Fibroblast of pulmonary artery (primary cell): ENCODE data around the gene PIK3CG.

ENCODE experiments used
- DNase-seq: peaks from one replicate; pipeline ENCODE4 v3.0.0-alpha.2; 2010; ENCODE audit warnings: low read depth
- H3K4me3 ChIP-seq: replicated peaks from 2 replicates; pipeline ENCODE4 v1.5.1; 2011; ENCODE audit warnings: low read depth, mild to moderate bottlenecking, control low read depth, low read length, moderate library complexity
- TF ChIP-seq, protein P1 (sequence below): IDR thresholded peaks from 2 replicates; pipeline ENCODE4 v1.5.1; 2011; ENCODE audit warnings: mild to moderate bottlenecking, control low read depth, low read length, inconsistent platforms; ENCODE audit errors: missing control alignments

Gene PIK3CG

DNA sequence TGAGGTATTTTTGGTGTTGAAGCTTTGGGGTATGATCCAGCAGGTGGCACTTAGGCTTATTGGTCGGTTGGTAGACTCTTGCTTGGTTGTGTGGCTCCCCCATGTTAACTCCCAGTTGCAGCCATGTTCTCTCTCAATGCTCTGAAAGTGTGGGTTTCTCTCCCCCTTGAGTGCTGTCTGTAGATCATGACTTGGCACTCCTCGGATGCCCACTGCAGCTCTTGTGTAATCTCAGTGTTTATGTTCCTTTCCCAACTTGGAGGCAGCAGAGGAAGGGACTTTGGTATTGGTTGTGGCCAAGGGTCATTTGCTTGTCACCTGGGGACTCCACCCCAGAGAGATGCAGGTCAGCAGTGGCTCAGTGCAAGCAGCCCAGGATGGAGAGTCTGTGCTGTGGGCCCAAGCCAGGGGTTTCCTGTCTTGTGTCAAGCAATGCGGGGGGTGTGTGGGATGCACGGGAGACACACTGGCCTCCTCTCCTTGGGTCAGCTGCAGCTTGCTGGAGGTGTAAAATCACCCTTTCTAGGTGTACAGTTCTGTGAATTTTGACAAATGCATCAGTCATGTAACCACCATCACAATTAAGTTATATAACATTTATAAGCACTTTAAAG is 36.9 kb downstream of the PIK3CG start:
- no peak for DNase-seq
- TF ChIP-seq, protein P1, sequence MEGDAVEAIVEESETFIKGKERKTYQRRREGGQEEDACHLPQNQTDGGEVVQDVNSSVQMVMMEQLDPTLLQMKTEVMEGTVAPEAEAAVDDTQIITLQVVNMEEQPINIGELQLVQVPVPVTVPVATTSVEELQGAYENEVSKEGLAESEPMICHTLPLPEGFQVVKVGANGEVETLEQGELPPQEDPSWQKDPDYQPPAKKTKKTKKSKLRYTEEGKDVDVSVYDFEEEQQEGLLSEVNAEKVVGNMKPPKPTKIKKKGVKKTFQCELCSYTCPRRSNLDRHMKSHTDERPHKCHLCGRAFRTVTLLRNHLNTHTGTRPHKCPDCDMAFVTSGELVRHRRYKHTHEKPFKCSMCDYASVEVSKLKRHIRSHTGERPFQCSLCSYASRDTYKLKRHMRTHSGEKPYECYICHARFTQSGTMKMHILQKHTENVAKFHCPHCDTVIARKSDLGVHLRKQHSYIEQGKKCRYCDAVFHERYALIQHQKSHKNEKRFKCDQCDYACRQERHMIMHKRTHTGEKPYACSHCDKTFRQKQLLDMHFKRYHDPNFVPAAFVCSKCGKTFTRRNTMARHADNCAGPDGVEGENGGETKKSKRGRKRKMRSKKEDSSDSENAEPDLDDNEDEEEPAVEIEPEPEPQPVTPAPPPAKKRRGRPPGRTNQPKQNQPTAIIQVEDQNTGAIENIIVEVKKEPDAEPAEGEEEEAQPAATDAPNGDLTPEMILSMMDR, result no peak
- no peak overlapping the region for H3K4me3 ChIP-seq

DNA sequence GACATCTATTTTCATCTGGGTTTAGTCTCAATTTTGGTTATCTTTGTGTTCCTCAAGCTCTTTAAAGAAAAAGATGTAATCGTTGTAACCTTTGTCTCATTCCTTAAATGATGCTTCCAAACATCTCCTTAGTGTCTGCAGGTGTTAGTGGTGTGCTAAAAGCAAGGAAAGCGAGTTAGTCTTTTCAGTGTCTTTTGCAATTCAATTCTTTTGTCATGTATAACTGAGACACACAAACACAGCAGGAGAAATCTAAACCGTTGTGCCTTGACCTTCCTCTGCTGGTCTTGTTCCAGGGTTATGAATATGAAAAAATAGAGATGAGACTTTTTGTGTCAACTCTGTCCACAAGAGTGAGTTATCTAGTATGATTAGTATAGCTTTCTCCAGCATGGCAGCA is 40.7 kb downstream of the PIK3CG start:
- H3K4me3 ChIP-seq, result no peak overlapping the region
- TF ChIP-seq, protein P1, result no peak
- DNase-seq, result no peak

DNA sequence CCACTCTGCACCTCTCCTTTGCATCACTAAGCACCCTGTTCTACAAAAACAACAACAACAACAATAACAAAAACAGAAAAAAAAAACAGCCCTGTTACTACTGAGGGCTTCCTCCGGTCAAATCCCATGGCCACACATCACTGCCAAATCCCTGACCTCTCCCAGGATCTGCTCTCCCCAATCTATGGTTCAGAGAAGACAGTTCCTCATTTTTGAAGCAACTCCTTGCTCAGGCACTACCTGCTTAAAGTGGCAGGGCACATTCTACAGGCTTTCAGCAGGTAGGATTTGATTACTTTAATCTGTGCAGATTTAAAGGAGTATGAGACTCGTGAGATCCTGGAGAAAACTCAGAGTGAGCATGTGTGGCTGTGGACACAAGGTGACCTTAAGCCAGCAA is 46.9 kb downstream of the PIK3CG start:
- TF ChIP-seq, protein P1, result no peak
- H3K4me3 ChIP-seq, result no peak overlapping the region
- DNase-seq, result no peak

DNA sequence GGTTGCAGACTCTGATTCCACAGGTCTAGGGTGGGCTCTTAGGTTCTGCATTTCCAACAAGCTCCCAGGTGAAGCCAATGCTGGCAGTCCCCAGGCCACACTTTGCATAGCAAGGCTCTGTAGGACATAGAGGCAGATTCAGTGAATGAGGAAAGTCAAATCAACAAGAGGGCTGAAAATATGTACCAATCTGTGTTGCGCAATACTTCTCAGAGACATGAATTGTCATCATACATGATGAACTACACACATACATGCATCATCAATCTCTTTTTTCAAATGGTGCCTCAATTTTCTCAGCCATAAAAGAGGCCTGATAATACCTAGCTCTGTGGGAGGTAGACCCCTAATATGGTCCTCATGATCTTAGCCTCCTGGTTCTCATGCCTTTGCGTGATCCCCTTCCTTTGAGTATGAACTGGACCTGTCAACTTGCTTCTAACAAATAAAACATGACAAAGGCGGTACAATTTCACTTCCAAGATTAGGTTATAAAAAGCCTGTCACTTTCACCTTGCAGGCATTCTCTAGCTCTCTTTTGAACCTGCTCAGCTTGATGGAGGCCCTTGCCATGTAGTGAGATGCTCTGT is 49.0 kb downstream of the PIK3CG start:
- no peak for DNase-seq
- no peak overlapping the region for H3K4me3 ChIP-seq
- TF ChIP-seq, protein P1, result no peak

DNA sequence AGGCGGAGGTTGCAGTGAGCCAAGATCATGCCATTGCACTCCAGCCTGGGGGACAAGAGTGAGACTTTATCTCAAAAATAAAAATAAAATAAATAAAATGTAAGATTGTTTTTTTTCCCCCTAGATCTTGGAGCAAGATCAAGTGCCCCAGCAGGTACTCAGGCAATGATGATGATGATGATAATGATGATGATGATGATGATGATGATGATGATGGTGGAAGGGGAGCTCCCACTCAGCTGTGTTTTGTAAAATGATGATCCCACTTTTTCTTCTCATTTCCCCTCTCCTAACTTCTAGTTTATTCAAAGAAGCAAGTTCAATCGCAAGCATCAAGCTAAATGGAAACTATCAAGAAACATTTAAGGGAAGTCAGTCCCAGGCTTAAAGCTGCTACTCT is 50.3 kb downstream of the PIK3CG start:
- TF ChIP-seq, protein P1, result no peak
- no peak overlapping the region for H3K4me3 ChIP-seq
- no peak for DNase-seq

DNA sequence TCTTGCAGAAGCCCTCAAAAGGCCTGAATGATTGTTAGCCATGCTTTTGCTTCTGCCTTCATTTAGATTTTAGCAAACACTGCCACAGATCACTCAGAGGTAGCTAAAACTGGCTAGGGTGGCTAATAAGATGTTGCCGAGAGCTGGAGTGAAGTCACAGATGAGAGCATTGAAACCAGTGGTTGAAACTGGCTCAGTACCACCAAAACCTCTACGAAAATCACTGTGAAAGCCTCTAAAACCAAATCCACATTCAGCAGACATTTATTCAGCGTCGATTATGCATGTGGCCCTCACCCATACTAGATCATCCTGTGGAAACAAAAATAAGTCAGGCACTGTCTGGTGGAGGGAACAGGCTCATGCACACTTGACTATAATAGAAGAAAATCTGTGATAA is 50.8 kb downstream of the PIK3CG start:
- TF ChIP-seq, protein P1, result no peak
- H3K4me3 ChIP-seq, result no peak overlapping the region
- no peak for DNase-seq

DNA sequence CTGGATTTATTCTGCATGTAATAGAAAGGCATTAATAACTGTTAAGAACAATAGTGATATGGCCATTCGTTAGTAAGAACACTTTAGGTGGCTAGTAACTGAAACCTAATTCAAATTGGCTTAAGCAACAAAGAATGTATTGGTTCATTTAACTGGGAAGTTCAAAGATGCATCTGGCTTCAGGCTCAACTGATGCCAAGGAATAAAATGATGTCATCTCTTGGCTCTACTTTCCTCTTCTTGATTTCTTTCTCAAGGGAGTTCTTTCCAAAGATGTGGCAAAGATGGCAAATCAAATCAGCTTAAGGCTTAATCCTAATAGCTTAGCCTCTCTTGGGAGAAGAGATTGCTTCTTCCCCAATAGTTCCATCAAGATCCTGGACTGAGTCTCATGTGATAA is 51.6 kb downstream of the PIK3CG start:
- no peak for DNase-seq
- TF ChIP-seq, protein P1, result no peak
- H3K4me3 ChIP-seq, result no peak overlapping the region
